Tibial nerve (tissue), 4 donors: ENCODE data around the gene BBC3. TPM values are rescaled to one million over a fixed set of nuclear protein-coding genes. Genes with fewer than 3 reads are reported as not detected.

Experiments used
- DNase-seq, 2 donors: peaks; one replicate each; pipeline ENCODE4 v3.0.0-alpha.2; 2019; ENCODE audit warnings: low spot score in 2 of 2
- H3K27ac ChIP-seq, 4 donors: fragments of 200-600 bp; sonication (generic) in 3 of 4; one replicate each; pipeline ENCODE4 v1.5.1; 2017 to 2019; ENCODE audit warnings: mild to moderate bottlenecking in 1 of 4
- H3K27me3 ChIP-seq, 2 donors: fragments of 200-600 bp; sonication (generic) in 1 of 2; one replicate each; pipeline versions ENCODE4 v1.5.1 to v1.6.0; 2017 to 2019
- H3K36me3 ChIP-seq, 3 donors: fragments of 200-600 bp; sonication (generic); one replicate each; pipeline ENCODE4 v1.5.1; 2018 to 2019
- H3K4me1 ChIP-seq, 4 donors: fragments of 200-600 bp; sonication (generic) in 3 of 4; one replicate each; pipeline ENCODE4 v1.5.1; 2017 to 2019
- H3K4me3 ChIP-seq, 4 donors: fragments of 200-600 bp; sonication (generic) in 3 of 4; one replicate each; pipeline ENCODE4 v1.5.1; 2017 to 2019; ENCODE audit warnings: mild to moderate bottlenecking in 1 of 4, moderate library complexity in 1 of 4
- H3K9me3 ChIP-seq, 4 donors: fragments of 200-600 bp; sonication (generic) in 3 of 4; one replicate each; pipeline ENCODE4 v1.5.1; 2017 to 2019
- EP300 ChIP-seq, 2 donors: sonication (generic); formaldehyde crosslinking; IDR thresholded peaks; one replicate each; pipeline ENCODE4 v1.6.1; 2017; ENCODE audit warnings: antibody characterized with exemption in 2 of 2, mild to moderate bottlenecking in 1 of 2
- POLR2A ChIP-seq, 2 donors: fragments of 450-650 bp; IDR thresholded peaks; one replicate each; pipeline ENCODE4 v1.6.1; 2017; ENCODE audit warnings: antibody characterized with exemption in 2 of 2, mild to moderate bottlenecking in 2 of 2, moderate library complexity in 2 of 2
- WGBS, 2 donors: methylation state at CpG; one replicate each; pipeline ENCODE4 v1.1.5; 2018; 5-methylcytosine and 5-hydroxymethylcytosine counted together
- total RNA-seq, 4 donors: library from RNA; depleted of rRNA; stranded (reverse); fragments of >200 nt; gene quantifications; one replicate each; pipeline ENCODE4 v1.1.0, GENCODE V29; 2016
- TF ChIP-seq, protein P1 (sequence below), 5 experiments: fragments of 200-600 bp in 3 of 5; fragments of 450-650 bp in 2 of 5; sonication (generic) in 3 of 5; IDR thresholded peaks; one replicate each; pipeline ENCODE4 v1.5.1; 2016 to 2019; ENCODE audit warnings: antibody characterized with exemption in 5 of 5, mild to moderate bottlenecking in 3 of 5, moderate library complexity in 2 of 5

BBC3 gene
- total RNA-seq, 4 donors from 2014 or later = 2.8 to 11.0 (median 6.3) TPM

GRCh38 chr19:47229676-47230053, 1.3 kb downstream of the BBC3 start:
- TF ChIP-seq, protein P1, sequence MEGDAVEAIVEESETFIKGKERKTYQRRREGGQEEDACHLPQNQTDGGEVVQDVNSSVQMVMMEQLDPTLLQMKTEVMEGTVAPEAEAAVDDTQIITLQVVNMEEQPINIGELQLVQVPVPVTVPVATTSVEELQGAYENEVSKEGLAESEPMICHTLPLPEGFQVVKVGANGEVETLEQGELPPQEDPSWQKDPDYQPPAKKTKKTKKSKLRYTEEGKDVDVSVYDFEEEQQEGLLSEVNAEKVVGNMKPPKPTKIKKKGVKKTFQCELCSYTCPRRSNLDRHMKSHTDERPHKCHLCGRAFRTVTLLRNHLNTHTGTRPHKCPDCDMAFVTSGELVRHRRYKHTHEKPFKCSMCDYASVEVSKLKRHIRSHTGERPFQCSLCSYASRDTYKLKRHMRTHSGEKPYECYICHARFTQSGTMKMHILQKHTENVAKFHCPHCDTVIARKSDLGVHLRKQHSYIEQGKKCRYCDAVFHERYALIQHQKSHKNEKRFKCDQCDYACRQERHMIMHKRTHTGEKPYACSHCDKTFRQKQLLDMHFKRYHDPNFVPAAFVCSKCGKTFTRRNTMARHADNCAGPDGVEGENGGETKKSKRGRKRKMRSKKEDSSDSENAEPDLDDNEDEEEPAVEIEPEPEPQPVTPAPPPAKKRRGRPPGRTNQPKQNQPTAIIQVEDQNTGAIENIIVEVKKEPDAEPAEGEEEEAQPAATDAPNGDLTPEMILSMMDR (IDR thresholded peaks at IDR 0.05) = no peak
- TF ChIP-seq POLR2A (IDR thresholded peaks at IDR 0.05) = no peak
- no peak for TF ChIP-seq EP300 (IDR thresholded peaks at IDR 0.05)
- peak overlapping the region; percentile 90 to 99 (median 96) for H3K4me3 ChIP-seq
- DNase-seq = peak in 1 of 2 donors; percentile 34
- H3K4me1 ChIP-seq = peaks cover 0 to 65% (median 41%) of the 10 kb centered on the region in 4 donors
- peak overlapping the region; percentile 93 to 100 (median 98) for H3K27ac ChIP-seq
- H3K9me3 ChIP-seq = no peaks in the 10 kb centered on the region
- H3K36me3 ChIP-seq = no peaks in the 10 kb centered on the region
- H3K27me3 ChIP-seq = no peaks in the 10 kb centered on the region
- 4 to 7% methylated on average over 9 of the region's 9 CpGs for WGBS, 2 donors

DNA sequence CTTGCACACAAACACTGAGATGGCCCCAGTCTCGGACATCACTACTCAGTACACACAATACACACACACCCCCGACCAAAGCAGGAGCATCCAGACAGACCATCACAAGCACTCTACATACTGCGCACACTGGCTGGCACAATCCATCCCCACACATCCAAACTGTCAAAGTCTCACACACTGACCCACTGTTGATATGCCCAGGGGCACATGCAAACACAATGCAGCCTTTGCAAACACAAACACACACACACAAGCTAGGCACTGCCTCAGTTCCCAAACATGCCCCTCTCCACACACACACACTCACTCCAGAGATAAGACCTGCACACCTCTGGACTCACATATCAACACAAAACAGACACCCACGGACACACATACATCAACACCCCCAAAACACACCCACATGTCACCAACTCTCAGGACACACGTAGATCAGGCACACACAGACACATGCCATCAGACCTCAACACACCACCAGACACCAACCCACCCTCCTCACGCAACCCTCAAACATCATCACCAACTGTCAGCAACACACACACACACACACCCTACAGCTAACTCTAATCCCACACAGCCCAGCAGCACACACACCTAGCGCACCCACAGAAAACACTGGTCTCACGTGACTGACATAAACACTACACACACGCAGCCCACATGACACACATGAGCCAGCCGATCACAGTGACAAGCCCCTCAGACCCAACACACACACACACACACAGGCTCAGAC, 1.9 kb downstream of the BBC3 start:
- DNase-seq = peak in 1 of 2 donors; percentile 34
- Histone ChIP-seq H3K4me1 (peaks cover 0 to 65% (median 41%) of the 10 kb centered on the region in 4 donors), H3K27ac (peak overlapping the region; percentile 93 to 100 (median 98)), H3K36me3 (no peaks in the 10 kb centered on the region), H3K9me3 (no peaks in the 10 kb centered on the region), H3K27me3 (no peaks in the 10 kb centered on the region), H3K4me3 (peak overlapping the region; percentile 90 to 99 (median 96))
- WGBS, 2 donors = 12 to 14% methylated on average over 3 to 10 of the region's 10 CpGs
- TF ChIP-seq, protein P1 (IDR thresholded peaks at IDR 0.05) = no peak
- TF ChIP-seq POLR2A (IDR thresholded peaks at IDR 0.05) (no peak), EP300 (IDR thresholded peaks at IDR 0.05) (no peak)

- Histone ChIP-seq H3K9me3 (no peaks in the 10 kb centered on the region), H3K36me3 (peaks cover 0 to 6% (median 0%) of the 10 kb centered on the region in 3 donors), H3K4me3 (peak overlapping the region; percentile 29 to 99 (median 67)), H3K27ac (peak overlapping the region; percentile 93 to 100 (median 98)), H3K27me3 (no peaks in the 10 kb centered on the region), H3K4me1 (peaks cover 0 to 65% (median 41%) of the 10 kb centered on the region in 4 donors)
- 4 to 14% methylated on average over 12 to 16 of the region's 50 CpGs for WGBS, 2 donors
- no peak for TF ChIP-seq POLR2A (IDR thresholded peaks at IDR 0.05)
- TF ChIP-seq, protein P1 (IDR thresholded peaks at IDR 0.05) = no peak
- TF ChIP-seq EP300 (IDR thresholded peaks at IDR 0.05) = no peak
- DNase-seq = peak in 1 of 2 donors; percentile 41
These were observed 2.6 kb downstream of the BBC3 start for GRCh38 chr19:47228168-47228936.

DNA sequence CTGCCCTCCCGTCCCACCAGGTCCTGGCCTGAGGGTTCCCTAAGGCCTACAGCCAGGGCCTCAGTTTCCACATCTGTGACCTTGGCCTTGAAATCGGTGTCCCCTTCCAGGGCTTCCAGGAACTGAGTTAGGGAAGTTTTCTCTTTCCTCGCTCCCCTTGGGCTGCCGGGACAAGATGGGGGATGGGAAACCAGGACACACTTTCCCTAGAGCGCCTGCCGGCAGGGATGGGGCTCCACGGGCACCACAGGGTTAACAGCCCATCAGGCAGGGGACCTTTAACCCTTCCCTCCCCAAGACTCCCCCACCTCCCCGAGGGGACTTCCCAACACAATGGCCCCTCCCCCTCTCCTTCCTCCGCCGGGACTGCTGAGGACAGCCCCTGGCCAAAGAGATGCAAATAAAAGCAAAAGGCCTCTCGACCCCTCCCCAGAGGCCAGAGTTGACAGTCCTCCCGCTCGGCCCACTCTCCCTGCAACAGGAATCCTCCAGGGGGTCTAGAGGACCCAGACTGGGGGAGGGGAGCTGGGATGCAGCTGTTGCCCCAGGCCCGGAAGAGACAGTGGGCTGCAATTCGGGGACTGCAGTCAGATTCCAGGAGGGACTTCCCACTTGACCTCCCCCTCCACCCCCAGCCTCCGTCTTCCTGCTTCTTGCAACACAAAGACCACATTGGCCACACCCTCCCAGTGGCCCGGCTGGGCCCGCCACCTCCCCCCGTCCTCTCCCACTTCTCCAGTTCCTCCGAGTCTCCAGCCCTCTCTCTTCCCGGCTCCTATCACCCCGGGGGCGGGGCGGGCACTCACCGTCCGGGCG, 3.4 kb downstream of the BBC3 start:
- TF ChIP-seq EP300 (IDR thresholded peaks at IDR 0.05) = peak in 1 of 2 donors; percentile 34
- peak; percentile 40 to 43 for TF ChIP-seq POLR2A (IDR thresholded peaks at IDR 0.05)
- TF ChIP-seq, protein P1 (IDR thresholded peaks at IDR 0.05) = no peak
- H3K4me3 ChIP-seq = peak overlapping the region; percentile 29 to 99 (median 67)
- no peaks in the 10 kb centered on the region for H3K27me3 ChIP-seq
- peaks cover 0 to 8% (median 0%) of the 10 kb centered on the region in 3 donors for H3K36me3 ChIP-seq
- 0 to 2% methylated on average over 19 to 23 of the region's 27 CpGs for WGBS, 2 donors
- peaks cover 0 to 62% (median 41%) of the 10 kb centered on the region in 4 donors for H3K4me1 ChIP-seq
- peak; percentile 79 to 85 for DNase-seq
- H3K9me3 ChIP-seq = no peaks in the 10 kb centered on the region
- H3K27ac ChIP-seq = peak overlapping the region; percentile 93 to 100 (median 98)
